Measurements from ENCODE around the gene CCDC3.

DNA sequence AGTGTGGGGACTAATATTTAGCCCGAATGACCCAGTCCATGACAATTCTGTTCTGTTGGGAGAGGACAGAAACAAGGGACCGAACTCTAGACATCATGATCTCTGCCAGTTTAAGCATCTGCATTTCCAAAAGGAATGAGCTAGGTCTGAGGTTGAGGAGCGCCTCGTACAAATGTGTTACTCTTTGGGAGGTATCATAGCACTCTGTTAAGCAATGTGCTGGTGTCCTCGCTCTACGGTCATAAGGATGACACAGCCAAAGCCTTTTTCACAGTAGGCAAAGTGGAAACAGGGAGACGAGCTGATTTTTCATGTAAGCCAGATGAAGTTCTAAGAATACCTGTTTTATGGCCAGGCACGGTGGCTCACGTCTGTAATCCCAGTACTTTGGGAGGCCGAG, 15.4 kb upstream of the CCDC3 start:
- TF ChIP-seq POLR2A (IDR thresholded peaks at IDR 0.05; ENCODE audit: low read length): no peak
- TF ChIP-seq GATA1 (IDR thresholded peaks at IDR 0.05; ENCODE audit: low read depth, low read length): no peak
